Suprapubic skin (tissue), 4 donors: ENCODE results near the gene NSMCE1.

Experiments used
- EP300 ChIP-seq: sonication (generic); formaldehyde crosslinking; IDR thresholded peaks from one replicate; pipeline ENCODE4 v1.6.1; 2017; ENCODE audit warnings: antibody characterized with exemption
- POLR2A ChIP-seq, 2 donors: fragments of 450-650 bp; IDR thresholded peaks; one replicate each; pipeline ENCODE4 v1.6.1; 2017; ENCODE audit warnings: antibody characterized with exemption in 2 of 2, mild to moderate bottlenecking in 2 of 2, moderate library complexity in 2 of 2
- POLR2AphosphoS5 ChIP-seq, 3 donors: sonication (generic); formaldehyde crosslinking; IDR thresholded peaks; one replicate each; pipeline ENCODE4 v1.6.1; 2017; ENCODE audit warnings: antibody characterized with exemption in 3 of 3
- TF ChIP-seq, protein P1 (sequence below), 2 donors: fragments of 200-600 bp in 1 of 2; fragments of 450-650 bp in 1 of 2; sonication (generic) in 1 of 2; IDR thresholded peaks; one replicate each; pipeline ENCODE4 v1.5.1; 2016 to 2019; ENCODE audit warnings: antibody characterized with exemption in 2 of 2, mild to moderate bottlenecking in 1 of 2, moderate library complexity in 1 of 2

DNA sequence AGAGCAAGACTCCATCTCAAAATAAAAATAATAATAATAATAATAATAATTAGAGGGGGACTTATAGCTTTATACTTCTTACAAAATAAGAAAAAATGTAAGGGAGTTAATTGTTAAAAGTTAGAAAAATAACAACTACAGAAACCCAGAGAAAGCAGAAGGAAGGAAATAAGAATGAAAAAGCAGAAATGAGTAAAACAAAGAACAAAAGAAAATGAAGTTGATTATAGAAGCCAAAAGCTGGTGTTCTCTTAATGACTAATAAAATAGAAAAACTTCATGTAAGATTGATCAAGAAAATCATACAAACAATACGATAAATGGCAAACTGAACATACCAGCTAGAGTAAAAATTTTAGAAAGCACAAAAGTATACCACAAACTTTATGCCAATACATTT lies 6.8 kb upstream of the NSMCE1 start:
- no peak for TF ChIP-seq EP300
- TF ChIP-seq, protein P1, sequence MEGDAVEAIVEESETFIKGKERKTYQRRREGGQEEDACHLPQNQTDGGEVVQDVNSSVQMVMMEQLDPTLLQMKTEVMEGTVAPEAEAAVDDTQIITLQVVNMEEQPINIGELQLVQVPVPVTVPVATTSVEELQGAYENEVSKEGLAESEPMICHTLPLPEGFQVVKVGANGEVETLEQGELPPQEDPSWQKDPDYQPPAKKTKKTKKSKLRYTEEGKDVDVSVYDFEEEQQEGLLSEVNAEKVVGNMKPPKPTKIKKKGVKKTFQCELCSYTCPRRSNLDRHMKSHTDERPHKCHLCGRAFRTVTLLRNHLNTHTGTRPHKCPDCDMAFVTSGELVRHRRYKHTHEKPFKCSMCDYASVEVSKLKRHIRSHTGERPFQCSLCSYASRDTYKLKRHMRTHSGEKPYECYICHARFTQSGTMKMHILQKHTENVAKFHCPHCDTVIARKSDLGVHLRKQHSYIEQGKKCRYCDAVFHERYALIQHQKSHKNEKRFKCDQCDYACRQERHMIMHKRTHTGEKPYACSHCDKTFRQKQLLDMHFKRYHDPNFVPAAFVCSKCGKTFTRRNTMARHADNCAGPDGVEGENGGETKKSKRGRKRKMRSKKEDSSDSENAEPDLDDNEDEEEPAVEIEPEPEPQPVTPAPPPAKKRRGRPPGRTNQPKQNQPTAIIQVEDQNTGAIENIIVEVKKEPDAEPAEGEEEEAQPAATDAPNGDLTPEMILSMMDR (IDR thresholded peaks at IDR 0.05), result no peak
- TF ChIP-seq POLR2A (IDR thresholded peaks at IDR 0.05), result no peak
- TF ChIP-seq POLR2AphosphoS5 (IDR thresholded peaks at IDR 0.05), result no peak
